Glutamatergic neuron (in vitro differentiated cells): ENCODE results near the gene ZKSCAN7. TPM values are rescaled to one million over a fixed set of nuclear protein-coding genes. Genes with fewer than 3 reads are reported as not detected.
"Not testable (repeated sequence)": the region's sequence is repeated elsewhere in the genome, so short reads cannot be mapped to it uniquely, and the experiment has no call there.

ENCODE experiments used
- DNase-seq: peaks from one replicate; pipeline ENCODE4 v3.0.0; 2022
- H3K27ac Mint-ChIP-seq: one replicate; pipeline ENCODE4 v1.8.0; 2020; ENCODE audit warnings: mild to moderate bottlenecking, mixed read lengths, inconsistent platforms; ENCODE audit not compliant: unreplicated experiment
- H3K27me3 Mint-ChIP-seq: one replicate; pipeline ENCODE4 v1.8.0; 2020; ENCODE audit warnings: mild to moderate bottlenecking, moderate library complexity, mixed read lengths, inconsistent platforms; ENCODE audit not compliant: unreplicated experiment
- H3K36me3 Mint-ChIP-seq: one replicate; pipeline ENCODE4 v1.8.0; 2020; ENCODE audit warnings: mild to moderate bottlenecking, mixed read lengths, inconsistent platforms; ENCODE audit not compliant: unreplicated experiment
- H3K4me1 Mint-ChIP-seq: one replicate; pipeline ENCODE4 v1.8.0; 2020; ENCODE audit warnings: mild to moderate bottlenecking, low read depth, mixed read lengths, inconsistent platforms; ENCODE audit not compliant: unreplicated experiment
- H3K4me3 Mint-ChIP-seq: one replicate; pipeline ENCODE4 v1.8.0; 2020; ENCODE audit warnings: mild to moderate bottlenecking, mixed read lengths, inconsistent platforms; ENCODE audit not compliant: unreplicated experiment
- H3K9me3 Mint-ChIP-seq: one replicate; pipeline ENCODE4 v1.8.0; 2020; ENCODE audit warnings: mild to moderate bottlenecking, moderate library complexity, mixed read lengths, inconsistent platforms; ENCODE audit not compliant: unreplicated experiment
- CTCF ChIP-seq: fragments of 200-600 bp; sonication (generic); IDR thresholded peaks from one replicate; pipeline ENCODE4 v1.5.0; 2021; ENCODE audit not compliant: partially characterized antibody, unreplicated experiment
- total RNA-seq: library from RNA; stranded (reverse); fragmentation: NEBNext Ultra II Directional; extraction: Animal tissue kit (Norgen Biotek cat#: 25700); gene quantifications from one replicate; pipeline ENCODE4 v1.2.1, GENCODE V29; 2021; ENCODE audit not compliant: unreplicated experiment

The ZKSCAN7 gene
- total RNA-seq, 1 donor from 2014 or later, result 20.6 TPM

- Mint-ChIP-seq H3K4me3 (no peak overlapping the region), H3K36me3 (peaks cover 65% of the 10 kb centered on the region), H3K9me3 (peaks cover 14% of the 10 kb centered on the region), H3K27me3 (peaks cover 2% of the 10 kb centered on the region), H3K4me1 (no peaks in the 10 kb centered on the region), H3K27ac (no peak overlapping the region)
- no peak for TF ChIP-seq CTCF
- no peak for DNase-seq
Observed at GRCh38 chr3:44568561-44568960, 13.6 kb downstream of the ZKSCAN7 start.

GRCh38 chr3:44571024-44571423 lies 16.0 kb downstream of the ZKSCAN7 start:
- peaks cover 2% of the 10 kb centered on the region for H3K27me3 Mint-ChIP-seq
- peaks cover 54% of the 10 kb centered on the region for H3K36me3 Mint-ChIP-seq
- TF ChIP-seq CTCF, result no peak
- peaks cover 14% of the 10 kb centered on the region for H3K9me3 Mint-ChIP-seq
- no peak overlapping the region for H3K4me3 Mint-ChIP-seq
- no peak for DNase-seq
- H3K4me1 Mint-ChIP-seq, result no peaks in the 10 kb centered on the region
- no peak overlapping the region for H3K27ac Mint-ChIP-seq

GRCh38 chr3:44576613-44577012 lies 21.6 kb downstream of the ZKSCAN7 start:
- no peak for DNase-seq
- peaks cover 7% of the 10 kb centered on the region for H3K9me3 Mint-ChIP-seq
- peaks cover 26% of the 10 kb centered on the region for H3K36me3 Mint-ChIP-seq
- no peak for TF ChIP-seq CTCF
- peaks cover 2% of the 10 kb centered on the region for H3K27me3 Mint-ChIP-seq
- no peaks in the 10 kb centered on the region for H3K4me1 Mint-ChIP-seq
- H3K27ac Mint-ChIP-seq, result no peak overlapping the region
- H3K4me3 Mint-ChIP-seq, result no peak overlapping the region

GRCh38 chr3:44577354-44577952 lies 22.5 kb downstream of the ZKSCAN7 start:
- peaks cover 21% of the 10 kb centered on the region for H3K36me3 Mint-ChIP-seq
- not testable (repeated sequence) for H3K4me3 Mint-ChIP-seq, DNase-seq, H3K27ac Mint-ChIP-seq, H3K9me3 Mint-ChIP-seq, H3K4me1 Mint-ChIP-seq, H3K27me3 Mint-ChIP-seq

GRCh38 chr3:44578316-44578715 lies 23.3 kb downstream of the ZKSCAN7 start:
- H3K4me1 Mint-ChIP-seq, DNase-seq, H3K27ac Mint-ChIP-seq, H3K4me3 Mint-ChIP-seq, H3K9me3 Mint-ChIP-seq, H3K27me3 Mint-ChIP-seq: not testable (repeated sequence)
- peaks cover 21% of the 10 kb centered on the region for H3K36me3 Mint-ChIP-seq

- H3K27me3 Mint-ChIP-seq, H3K9me3 Mint-ChIP-seq, H3K4me3 Mint-ChIP-seq, H3K27ac Mint-ChIP-seq, DNase-seq, H3K4me1 Mint-ChIP-seq: not testable (repeated sequence)
- H3K36me3 Mint-ChIP-seq, result peaks cover 21% of the 10 kb centered on the region
Observed at GRCh38 chr3:44578924-44579515, 24.0 kb downstream of the ZKSCAN7 start.

- H3K9me3 Mint-ChIP-seq, DNase-seq, H3K27me3 Mint-ChIP-seq, H3K27ac Mint-ChIP-seq, H3K4me1 Mint-ChIP-seq, H3K4me3 Mint-ChIP-seq: not testable (repeated sequence)
- peaks cover 21% of the 10 kb centered on the region for H3K36me3 Mint-ChIP-seq
Observed at GRCh38 chr3:44579749-44580148, 24.8 kb downstream of the ZKSCAN7 start.

- not testable (repeated sequence) for H3K4me1 Mint-ChIP-seq, DNase-seq, H3K27ac Mint-ChIP-seq, H3K27me3 Mint-ChIP-seq, H3K4me3 Mint-ChIP-seq
- Mint-ChIP-seq H3K36me3 (peaks cover 21% of the 10 kb centered on the region), H3K9me3 (peaks cover 11% of the 10 kb centered on the region)
Observed at GRCh38 chr3:44580971-44581370, 26.0 kb downstream of the ZKSCAN7 start.
